HG02840 (cell line): Measurements from ENCODE around the gene GTF2H4.

ENCODE experiments used
- ATAC-seq: cut with Tn5 transposase; IDR thresholded peaks from one replicate; pipeline ENCODE4 v1.9.1; 2021; ENCODE audit warnings: mild to moderate bottlenecking, moderate library complexity, moderate number of reproducible peaks; ENCODE audit not compliant: unreplicated experiment, low FRiP score

Gene GTF2H4

GRCh38 chr6:30948811-30949210 lies 40.8 kb downstream of the GTF2H4 start:
- no peak for ATAC-seq

GRCh38 chr6:30951907-30952469 lies 44.0 kb downstream of the GTF2H4 start:
- no peak for ATAC-seq

- no peak for ATAC-seq
Measured at GRCh38 chr6:30954631-30955366, 46.8 kb downstream of the GTF2H4 start.

GRCh38 chr6:30955367-30956042 lies 47.5 kb downstream of the GTF2H4 start:
- peak; percentile 57 for ATAC-seq

- ATAC-seq: no peak
Measured at GRCh38 chr6:30957716-30958115, 49.7 kb downstream of the GTF2H4 start.

- no peak for ATAC-seq
Measured at GRCh38 chr6:30960907-30961673, 53.1 kb downstream of the GTF2H4 start.

GRCh38 chr6:30962716-30963115 lies 54.7 kb downstream of the GTF2H4 start:
- no peak for ATAC-seq

- no peak for ATAC-seq
Measured at GRCh38 chr6:30963641-30964040, 55.6 kb downstream of the GTF2H4 start.
